RWPE1 (cell line): ENCODE results near the gene HMSD.
"Not testable (repeated sequence)": the region's sequence is repeated elsewhere in the genome, so short reads cannot be mapped to it uniquely, and the experiment has no call there.

ENCODE experiments used
- CTCF ChIA-PET: fragments of 350-600 bp; sonication (Branson Sonifier 250); formaldehyde crosslinking; extraction: SDS; loops from one replicate; lab custom pipeline; 2021; lab: Yijun Ruan, JAX
- POLR2A ChIA-PET: fragments of 400-600 bp; formaldehyde crosslinking; extraction: SDS; loops from one replicate; lab custom pipeline; 2020; ENCODE audit warnings: antibody characterized with exemption; ENCODE audit not compliant: low non-redundant PET; lab: Yijun Ruan, JAX
- DNase-seq: peaks from one replicate; pipeline ENCODE4 v3.0.0; 2012; ENCODE audit warnings: low spot score
- H3K27ac ChIP-seq: fragments of 450-650 bp; 2 replicates; pipeline ENCODE4 v1.5.1; 2017
- CTCF ChIP-seq: fragments of 450-650 bp; conservative IDR thresholded peaks from 2 replicates; pipeline ENCODE4 v1.5.1; 2017; ENCODE audit warnings: low read depth, mild to moderate bottlenecking

Gene HMSD

GRCh38 chr18:63908858-63909257 is 40.2 kb upstream of the HMSD start:
- DNase-seq = no peak
- H3K27ac ChIP-seq = no peak overlapping the region
- ChIA-PET CTCF (no interaction called here), POLR2A (no interaction called here)
- TF ChIP-seq CTCF = no peak

GRCh38 chr18:63909870-63910269 is 39.2 kb upstream of the HMSD start:
- peak; percentile 42 for DNase-seq
- ChIA-PET CTCF (no interaction called here), POLR2A (no interaction called here)
- H3K27ac ChIP-seq = no peak overlapping the region
- TF ChIP-seq CTCF = no peak

GRCh38 chr18:63917817-63918216 is 31.3 kb upstream of the HMSD start:
- no peak for TF ChIP-seq CTCF
- ChIA-PET POLR2A (no interaction called here), CTCF (no interaction called here)
- H3K27ac ChIP-seq = no peak overlapping the region
- no peak for DNase-seq

- no peak overlapping the region for H3K27ac ChIP-seq
- POLR2A ChIA-PET = no interaction called here
- CTCF ChIA-PET = no interaction called here
- no peak for DNase-seq
- TF ChIP-seq CTCF = no peak
These were observed 27.1 kb upstream of the HMSD start for GRCh38 chr18:63922049-63922448.

- no peak for DNase-seq
- ChIA-PET CTCF (no interaction called here), POLR2A (no interaction called here)
- TF ChIP-seq CTCF = no peak
- H3K27ac ChIP-seq = no peak overlapping the region
These were observed 24.6 kb upstream of the HMSD start for GRCh38 chr18:63924551-63924950.

- DNase-seq = no peak
- POLR2A ChIA-PET = interaction anchor here (0.7 kb wide), 1 partner anchor 42 kb away, joined by 3 read pairs; no protein-coding TSS in a partner anchor
- CTCF ChIA-PET = no interaction called here
- no peak for TF ChIP-seq CTCF
- no peak overlapping the region for H3K27ac ChIP-seq
These were observed 20.8 kb upstream of the HMSD start for GRCh38 chr18:63928331-63928730.

GRCh38 chr18:63929369-63929768 is 19.7 kb upstream of the HMSD start:
- H3K27ac ChIP-seq, POLR2A ChIA-PET, CTCF ChIA-PET, DNase-seq: not testable (repeated sequence)
